Liver (tissue), 3 donors: ENCODE results near the gene RUNX1.

ENCODE experiments used
- EGR1 ChIP-seq, 2 donors: IDR thresholded peaks; 2 replicates each; pipeline ENCODE4 v1.6.1; 2016 to 2018; ENCODE audit warnings: antibody characterized with exemption in 2 of 2, low read depth in 2 of 2
- TF ChIP-seq, protein P1 (sequence below): fragments of 150-350 bp; IDR thresholded peaks from 2 replicates; pipeline ENCODE4 v1.5.1; 2017; ENCODE audit warnings: improper control_type of control experiment, low read depth, low read length; ENCODE audit not compliant: missing input control
- donor health status: healthy.
- donor health status: healthy.

- TF ChIP-seq EGR1 (IDR thresholded peaks at IDR 0.05; ENCODE audit: low read depth in 2 of 2) = no peak
- TF ChIP-seq, protein P1, sequence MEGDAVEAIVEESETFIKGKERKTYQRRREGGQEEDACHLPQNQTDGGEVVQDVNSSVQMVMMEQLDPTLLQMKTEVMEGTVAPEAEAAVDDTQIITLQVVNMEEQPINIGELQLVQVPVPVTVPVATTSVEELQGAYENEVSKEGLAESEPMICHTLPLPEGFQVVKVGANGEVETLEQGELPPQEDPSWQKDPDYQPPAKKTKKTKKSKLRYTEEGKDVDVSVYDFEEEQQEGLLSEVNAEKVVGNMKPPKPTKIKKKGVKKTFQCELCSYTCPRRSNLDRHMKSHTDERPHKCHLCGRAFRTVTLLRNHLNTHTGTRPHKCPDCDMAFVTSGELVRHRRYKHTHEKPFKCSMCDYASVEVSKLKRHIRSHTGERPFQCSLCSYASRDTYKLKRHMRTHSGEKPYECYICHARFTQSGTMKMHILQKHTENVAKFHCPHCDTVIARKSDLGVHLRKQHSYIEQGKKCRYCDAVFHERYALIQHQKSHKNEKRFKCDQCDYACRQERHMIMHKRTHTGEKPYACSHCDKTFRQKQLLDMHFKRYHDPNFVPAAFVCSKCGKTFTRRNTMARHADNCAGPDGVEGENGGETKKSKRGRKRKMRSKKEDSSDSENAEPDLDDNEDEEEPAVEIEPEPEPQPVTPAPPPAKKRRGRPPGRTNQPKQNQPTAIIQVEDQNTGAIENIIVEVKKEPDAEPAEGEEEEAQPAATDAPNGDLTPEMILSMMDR = no peak
These were observed 32.4 kb downstream of the RUNX1 start for GRCh38 chr21:35016517-35017188.
